GM21367 (cell line): Measurements from ENCODE around the gene BMP7.
"Not testable (repeated sequence)": the region's sequence is repeated elsewhere in the genome, so short reads cannot be mapped to it uniquely, and the experiment has no call there.

Experiments used
- ATAC-seq: cut with Tn5 transposase; IDR thresholded peaks from one replicate; pipeline ENCODE4 v1.9.1; 2021; ENCODE audit not compliant: unreplicated experiment

BMP7 gene

GRCh38 chr20:57267158-57267821 is 849 bp upstream of the BMP7 start:
- ATAC-seq = no peak

- no peak for ATAC-seq
These were observed 497 bp downstream of the BMP7 start for GRCh38 chr20:57265997-57266290.

GRCh38 chr20:57265336-57265996 is 975 bp downstream of the BMP7 start:
- no peak for ATAC-seq

GRCh38 chr20:57264908-57265335 is 1.5 kb downstream of the BMP7 start:
- ATAC-seq = not testable (repeated sequence)

- no peak for ATAC-seq
These were observed 2.3 kb downstream of the BMP7 start for GRCh38 chr20:57263801-57264792.

GRCh38 chr20:57262784-57263609 is 3.4 kb downstream of the BMP7 start:
- no peak for ATAC-seq

GRCh38 chr20:57262301-57262700 is 4.1 kb downstream of the BMP7 start:
- ATAC-seq = no peak

- no peak for ATAC-seq
These were observed 4.8 kb downstream of the BMP7 start for GRCh38 chr20:57261457-57262251.

GRCh38 chr20:57260934-57261333 is 5.5 kb downstream of the BMP7 start:
- no peak for ATAC-seq

GRCh38 chr20:57259938-57260921 is 6.2 kb downstream of the BMP7 start:
- no peak for ATAC-seq

- no peak for ATAC-seq
These were observed 7.1 kb downstream of the BMP7 start for GRCh38 chr20:57259121-57259937.

GRCh38 chr20:57257701-57258453 is 8.6 kb downstream of the BMP7 start:
- no peak for ATAC-seq

GRCh38 chr20:57256908-57257307 is 9.5 kb downstream of the BMP7 start:
- no peak for ATAC-seq

GRCh38 chr20:57256205-57256604 is 10.2 kb downstream of the BMP7 start:
- no peak for ATAC-seq

GRCh38 chr20:57255183-57255582 is 11.3 kb downstream of the BMP7 start:
- ATAC-seq = no peak

- ATAC-seq = no peak
These were observed 13.8 kb downstream of the BMP7 start for GRCh38 chr20:57252559-57253162.

- ATAC-seq = no peak
These were observed 14.5 kb downstream of the BMP7 start for GRCh38 chr20:57251949-57252348.
